HG02885 (cell line): ENCODE data around the gene IDH3G.
A peak's percentile ranks its signal among the peaks of the same experiment; 100 is the strongest.
"Not testable (repeated sequence)": the region's sequence is repeated elsewhere in the genome, so short reads cannot be mapped to it uniquely, and the experiment has no call there.

ENCODE experiments used
- ATAC-seq: cut with Tn5 transposase; IDR thresholded peaks from one replicate; pipeline ENCODE4 v1.9.1; 2021; ENCODE audit warnings: mild to moderate bottlenecking; ENCODE audit not compliant: unreplicated experiment, poor library complexity

IDH3G gene

DNA sequence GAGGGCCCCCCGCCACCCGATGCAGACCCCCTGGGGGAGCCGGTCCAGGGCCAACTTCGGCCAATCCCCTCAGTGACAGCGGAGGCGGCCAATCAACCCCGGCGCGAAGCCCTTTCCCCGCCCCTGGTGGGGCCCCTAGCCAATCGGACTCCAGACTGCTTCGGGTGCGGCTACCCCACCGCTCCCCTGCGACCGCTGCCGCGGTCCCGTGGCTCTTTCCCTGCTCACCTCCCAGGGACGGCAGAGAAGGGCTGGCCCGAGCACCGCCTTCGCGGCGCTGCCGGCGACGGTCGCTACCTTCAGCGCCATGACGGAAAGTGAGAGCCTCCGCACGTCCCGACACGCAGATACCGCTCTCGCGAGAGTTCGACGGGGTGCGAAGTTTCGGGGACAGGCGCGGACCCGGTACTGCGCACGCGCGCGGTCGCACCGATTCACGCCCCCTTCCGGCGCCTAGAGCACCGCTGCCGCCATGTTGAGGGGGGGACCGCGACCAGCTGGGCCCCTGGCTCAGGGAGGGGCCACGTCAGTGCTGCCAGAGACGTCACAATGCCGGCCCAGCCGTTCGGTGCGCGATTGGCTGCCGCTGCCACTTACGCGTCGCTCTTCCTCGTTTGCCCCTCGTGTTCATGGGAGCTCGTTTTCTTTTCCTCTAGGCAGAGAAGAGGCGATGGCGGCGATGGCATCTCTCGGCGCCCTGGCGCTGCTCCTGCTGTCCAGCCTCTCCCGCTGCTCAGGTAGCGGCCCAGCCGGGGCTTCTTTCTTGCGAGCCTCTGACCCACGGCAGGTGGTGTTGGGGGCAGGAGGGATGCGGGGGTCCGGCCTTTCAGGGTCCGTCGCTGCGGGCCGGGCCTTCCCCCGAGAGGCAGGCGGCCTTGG is at the start of gene IDH3G, which contains the start of gene SSR4:
TSS of gene IDH3G (minus strand) at position 358 of the 879 bp plus-strand sequence. CDS start at position 309, 49 bp downstream.
TSS of gene SSR4 (plus strand) at position 651 of the 879 bp plus-strand sequence. CDS start at position 671, 20 bp downstream.
- ATAC-seq: peak; percentile 93

- no peak for ATAC-seq
Observed at GRCh38 chrX:153836921-153837320, 42.7 kb upstream of the IDH3G start.

GRCh38 chrX:153832728-153833127 is 38.6 kb upstream of the IDH3G start:
- ATAC-seq: no peak

DNA sequence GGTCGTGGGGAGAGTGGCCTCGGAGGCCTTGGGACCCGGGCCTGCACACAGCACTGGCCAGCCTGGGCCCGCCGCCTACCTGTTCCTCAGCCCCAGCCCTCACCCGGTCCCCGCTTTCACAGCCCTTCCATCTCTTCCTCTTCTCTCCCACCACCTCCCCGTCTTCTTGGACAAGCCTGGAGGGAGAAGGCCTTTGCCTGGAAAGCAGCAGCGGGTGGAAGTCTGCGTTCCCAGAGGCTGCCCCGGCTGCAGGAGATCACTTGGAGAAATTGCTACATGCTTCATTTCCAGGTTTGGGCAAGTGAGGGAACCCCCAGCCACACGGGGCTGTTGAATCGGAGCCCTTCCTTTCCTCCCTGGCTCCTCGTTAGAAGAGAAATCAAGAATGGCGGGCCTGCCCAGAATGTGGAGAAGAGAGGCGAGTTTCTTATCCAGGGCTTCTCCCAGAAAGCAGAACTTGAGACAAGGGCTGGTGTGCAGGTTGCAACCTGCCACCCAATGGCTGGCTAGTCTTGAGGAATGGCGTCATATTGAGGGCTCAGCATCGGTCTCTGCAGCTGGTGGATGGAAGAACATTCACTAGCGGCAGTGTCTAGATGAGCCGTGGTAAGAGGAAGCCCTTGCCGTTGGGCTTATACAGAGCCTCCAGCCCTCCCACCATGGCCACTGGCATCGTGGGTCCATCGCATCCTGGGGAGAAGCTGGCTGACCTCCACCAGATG is 37.4 kb upstream of the IDH3G start:
- no peak for ATAC-seq

GRCh38 chrX:153830640-153831428 is 36.7 kb upstream of the IDH3G start:
- no peak for ATAC-seq

GRCh38 chrX:153829799-153830639 is 35.8 kb upstream of the IDH3G start, which contains the start of gene PDZD4:
PDZD4 (minus strand) TSS chrX:153830544; CDS start chrX:153830298, 246 bp downstream.
- no peak for ATAC-seq

DNA sequence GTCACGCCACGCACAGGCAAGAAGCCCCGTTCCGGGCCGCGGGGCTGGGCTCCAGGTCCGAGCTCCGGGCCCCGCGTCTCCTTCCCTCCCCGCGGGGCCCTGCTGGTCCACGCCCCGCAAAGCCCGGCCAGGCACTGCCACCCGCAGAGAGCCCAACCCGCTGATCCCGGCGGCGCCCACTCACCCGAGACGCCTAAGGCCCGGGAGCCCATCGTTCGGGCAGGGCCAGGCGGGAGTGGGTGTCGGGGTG is 35.3 kb upstream of the IDH3G start:
- no peak for ATAC-seq

DNA sequence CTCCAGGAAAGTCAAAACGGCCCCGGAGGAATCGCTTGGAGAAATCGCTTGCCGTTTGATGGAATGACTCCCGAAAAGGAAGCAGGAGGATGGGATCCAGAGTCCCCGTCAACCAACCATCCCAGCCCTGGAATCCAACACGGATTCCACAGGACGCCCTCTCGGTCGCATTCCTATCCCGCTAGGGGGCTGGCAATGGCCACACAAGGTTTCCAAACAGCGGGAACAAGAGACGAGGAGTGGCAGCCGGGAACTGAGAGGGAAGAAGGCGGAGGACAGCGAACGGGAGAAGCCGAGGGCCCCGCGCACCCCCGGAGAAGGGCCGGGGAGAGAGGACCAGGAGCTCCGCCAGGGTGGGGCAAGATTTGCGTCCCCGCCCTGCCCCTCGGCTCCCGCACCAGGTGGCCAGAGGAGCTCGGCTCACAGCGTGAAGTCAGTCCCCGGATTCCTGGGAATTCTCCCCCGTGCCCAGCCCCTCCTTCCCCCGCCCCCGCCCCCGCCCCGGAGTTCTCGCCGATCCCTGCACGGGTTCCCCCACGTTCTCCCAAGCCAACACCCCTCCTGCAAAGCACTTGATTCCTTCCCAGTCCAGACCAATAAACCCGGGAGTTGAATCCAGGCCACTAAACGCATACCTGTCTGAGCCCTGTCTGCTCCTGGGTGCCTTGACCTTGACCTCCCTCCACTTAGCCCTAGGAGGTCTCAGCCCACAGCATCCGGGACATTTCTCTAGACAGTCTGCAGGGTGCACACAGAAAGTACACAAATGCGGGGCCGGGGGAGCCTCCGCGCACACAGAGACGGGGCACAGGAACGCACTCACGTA is 34.8 kb upstream of the IDH3G start:
- ATAC-seq: no peak

- ATAC-seq: no peak
Observed at GRCh38 chrX:153828308-153828707, 34.1 kb upstream of the IDH3G start.

GRCh38 chrX:153827903-153828302 is 33.7 kb upstream of the IDH3G start:
- ATAC-seq: no peak

DNA sequence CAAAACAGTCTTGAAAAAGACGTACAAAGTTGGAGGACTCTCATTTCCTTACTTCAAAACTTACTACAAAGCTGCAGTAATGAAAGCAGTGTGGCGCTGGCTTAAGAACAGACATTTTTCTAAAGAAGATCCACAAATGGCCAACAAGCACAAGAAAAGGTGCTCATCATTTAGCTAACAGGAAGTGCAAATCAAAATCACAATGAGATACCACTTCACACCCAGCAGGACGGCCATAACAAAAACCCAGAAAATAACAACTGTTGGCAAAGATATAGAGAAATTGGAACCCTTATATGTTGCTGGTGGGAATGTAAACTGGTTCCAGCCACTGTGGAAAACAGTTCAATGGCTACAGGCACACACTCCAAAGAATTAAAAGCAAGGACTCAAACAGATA is 32.8 kb upstream of the IDH3G start:
- ATAC-seq: no peak

DNA sequence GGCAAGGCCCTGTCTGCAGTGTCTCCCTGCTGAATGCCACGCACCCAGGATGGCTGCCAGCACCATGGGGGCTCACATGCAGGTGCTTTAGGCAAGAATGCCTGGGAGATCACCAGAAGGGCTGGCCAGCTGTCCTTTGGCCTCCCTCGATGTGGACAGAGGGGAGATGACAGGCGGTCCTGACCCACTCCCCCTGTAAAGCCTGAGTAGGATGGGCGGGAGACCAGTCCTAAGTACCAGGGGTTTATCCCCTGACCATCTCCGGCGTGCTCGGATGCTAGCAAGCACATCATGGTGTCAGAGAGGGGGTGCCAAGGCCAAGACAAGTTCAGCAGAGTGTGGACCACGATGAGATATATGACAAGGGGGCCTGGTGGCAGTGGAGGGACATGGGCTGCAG is 30.9 kb upstream of the IDH3G start:
- no peak for ATAC-seq

DNA sequence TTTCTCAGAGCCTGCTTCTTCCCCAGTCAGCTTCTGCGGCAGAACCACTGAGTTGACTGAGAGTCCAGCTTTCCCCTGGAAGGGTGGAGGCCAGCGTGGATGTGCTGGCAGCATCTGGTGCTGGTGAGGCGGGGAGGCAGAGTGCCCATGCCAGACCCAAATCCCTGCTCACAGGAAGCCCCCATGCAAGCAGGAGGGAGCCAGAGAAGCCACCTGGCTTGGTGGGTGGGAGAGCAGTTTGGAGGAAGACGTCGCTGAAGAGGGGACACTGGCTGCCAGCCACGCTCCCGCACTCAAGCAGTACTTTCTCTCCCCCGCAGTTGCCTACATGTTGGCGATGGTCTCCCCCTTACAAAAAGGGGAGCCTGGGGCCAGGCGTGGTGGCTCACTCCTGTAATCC is 30.2 kb upstream of the IDH3G start:
- ATAC-seq: no peak

DNA sequence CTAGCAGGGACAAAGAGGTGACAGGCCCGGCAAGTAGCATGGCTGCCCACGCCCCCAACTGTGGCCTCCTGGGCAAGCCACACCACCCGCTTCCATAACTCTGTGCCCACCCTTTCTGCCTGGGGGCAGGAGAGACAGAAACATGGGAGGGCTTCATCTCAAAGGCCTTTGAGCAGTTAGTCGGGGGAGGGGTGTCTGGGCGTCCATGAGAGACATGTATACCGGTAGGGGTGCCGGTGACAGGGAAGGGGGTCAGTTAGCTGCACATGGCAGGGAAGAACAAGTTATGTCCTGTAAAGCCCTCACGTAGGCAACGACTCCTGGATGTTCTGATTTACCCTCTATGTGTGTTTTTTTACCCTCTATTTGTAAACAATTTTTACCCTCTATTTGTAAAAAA is 26.9 kb upstream of the IDH3G start:
- no peak for ATAC-seq

- no peak for ATAC-seq
Observed at GRCh38 chrX:153820601-153821000, 26.4 kb upstream of the IDH3G start.

DNA sequence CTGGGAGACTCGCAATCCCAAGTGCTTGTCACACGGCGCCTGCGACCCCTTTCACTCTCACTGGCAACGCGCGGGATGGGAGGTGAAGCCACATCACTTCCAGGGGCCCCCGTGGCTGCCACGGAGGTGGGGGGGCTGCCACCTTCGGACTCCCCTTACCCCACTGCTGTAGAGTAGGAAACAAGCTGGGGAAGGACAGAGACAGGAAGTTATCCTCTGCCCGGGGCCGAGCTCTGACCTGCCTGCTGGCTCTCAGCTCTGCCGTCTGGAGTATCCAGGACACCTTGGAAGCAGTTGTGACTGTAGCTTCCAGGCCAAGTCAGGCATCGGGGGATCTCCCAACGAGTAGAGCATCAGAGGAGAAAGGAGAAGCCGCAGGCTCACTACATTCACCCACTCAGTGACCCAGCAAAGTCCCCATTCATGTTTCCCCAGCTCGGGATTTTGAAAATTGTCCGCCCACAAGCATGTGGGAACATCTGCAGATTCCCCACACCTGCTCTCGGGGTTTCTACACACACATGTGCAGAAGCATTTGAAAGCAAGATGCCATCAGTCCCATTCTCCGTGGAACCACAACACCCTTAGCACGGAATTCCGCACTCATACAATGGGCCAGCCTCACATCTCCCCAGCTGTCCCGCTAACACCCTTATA is 25.3 kb upstream of the IDH3G start:
- no peak for ATAC-seq

- no peak for ATAC-seq
Observed at GRCh38 chrX:153818571-153819383, 24.6 kb upstream of the IDH3G start.

- ATAC-seq: not testable (repeated sequence)
Observed at GRCh38 chrX:153818064-153818463, 23.9 kb upstream of the IDH3G start.
